T-helper 2 cell (primary cell): ENCODE results near the gene BCAP29.
A peak's percentile ranks its signal among the peaks of the same experiment; 100 is the strongest.
"Not testable (repeated sequence)": the region's sequence is repeated elsewhere in the genome, so short reads cannot be mapped to it uniquely, and the experiment has no call there.

Source experiments
- DNase-seq, 5 experiments: peaks; one replicate each; pipeline versions ENCODE4 v3.0.0 to v3.0.0-alpha.2; 2012 to 2022
- total RNA-seq, 2 donors: gene quantifications; one replicate each; lab custom pipeline; 2026; lab: John Stamatoyannopoulos, UW

BCAP29 gene
- total RNA-seq = 0.62 to 0.67 reads per million in 2 donors

- peak; percentile 46 to 85 (median 60) for DNase-seq
Measured at GRCh38 chr7:107579885-107580715, at the start of gene BCAP29. Gene BCAP29, plus strand, starts transcription at chr7:107580246. Its CDS starts 527 bp downstream, at chr7:107580773.

GRCh38 chr7:107530751-107531150 lies 49.3 kb upstream of the BCAP29 start:
- no peak for DNase-seq

DNA sequence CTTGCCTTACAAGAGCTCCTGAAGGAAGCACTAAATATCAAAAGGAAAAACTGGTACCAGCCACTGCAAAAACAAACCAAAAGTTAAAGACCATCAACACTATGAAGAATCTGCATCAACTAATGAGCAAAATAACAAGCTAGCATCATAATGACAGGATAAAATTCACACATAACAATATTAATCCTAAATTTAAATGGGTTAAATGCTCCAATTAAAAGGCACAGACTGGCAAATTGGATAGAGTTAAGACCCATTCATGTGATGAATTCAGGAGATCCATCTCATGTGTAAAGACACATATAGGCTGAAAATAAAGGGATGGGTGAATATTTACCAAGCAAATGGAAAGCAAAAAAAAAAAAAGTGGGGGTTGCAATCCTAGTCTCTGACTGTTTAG lies 45.9 kb upstream of the BCAP29 start:
- no peak for DNase-seq

- not testable (repeated sequence) for DNase-seq
Measured at GRCh38 chr7:107537228-107537627, 42.8 kb upstream of the BCAP29 start.

DNA sequence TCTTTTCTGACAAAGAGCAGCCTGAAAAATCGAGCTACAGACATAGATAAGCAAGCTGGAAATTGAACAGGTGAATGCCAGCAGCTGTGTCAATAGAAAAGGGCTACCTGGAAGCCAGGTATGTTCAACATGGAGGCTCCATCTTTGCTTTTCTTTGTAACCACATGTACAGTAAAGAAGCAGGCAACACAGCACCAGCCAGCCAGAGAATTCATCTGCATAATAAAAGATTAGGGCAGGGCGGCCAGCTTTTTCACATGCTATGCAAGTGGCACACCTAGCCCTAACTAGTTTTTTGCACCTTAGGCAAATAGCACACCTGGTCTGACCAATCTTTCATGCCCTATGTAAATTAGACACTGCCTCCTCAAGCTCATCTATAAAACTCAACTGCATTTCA lies 42.0 kb upstream of the BCAP29 start:
- DNase-seq = no peak

GRCh38 chr7:107543338-107543993 lies 36.6 kb upstream of the BCAP29 start:
- no peak for DNase-seq

DNA sequence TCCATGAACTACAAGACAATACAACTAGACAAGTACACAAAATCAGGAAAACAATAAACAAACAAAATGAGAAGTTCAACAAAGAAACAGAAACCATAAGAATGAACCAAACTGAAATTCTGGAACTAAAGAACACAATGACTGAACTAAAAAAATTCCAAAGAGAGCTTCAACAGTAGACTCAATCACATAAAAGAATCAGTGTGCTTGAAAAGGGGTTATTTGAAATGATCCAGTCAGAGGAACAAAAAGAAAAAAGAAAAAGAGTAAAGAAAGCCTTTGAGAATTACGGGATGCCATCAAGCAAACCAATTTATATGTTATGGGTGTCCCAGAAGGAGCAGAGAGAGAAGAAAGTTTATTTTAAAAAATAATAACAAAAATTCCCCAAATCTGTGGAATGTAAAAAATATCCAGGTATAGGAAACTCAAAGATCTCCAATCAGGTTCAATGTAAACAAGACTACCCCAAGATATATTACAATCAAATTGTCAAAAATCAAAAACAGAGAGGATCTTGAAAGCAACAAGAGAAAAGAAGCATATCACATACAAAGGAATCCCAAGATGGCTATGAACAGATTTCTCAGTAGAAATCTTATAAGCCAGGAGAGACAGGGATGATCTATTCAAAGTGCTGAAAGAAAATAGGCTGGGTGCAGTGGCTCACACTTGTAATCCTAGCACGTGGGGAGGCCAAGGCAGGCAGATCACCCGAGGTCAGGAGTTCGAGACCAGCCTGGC lies 35.0 kb upstream of the BCAP29 start:
- no peak for DNase-seq

- no peak for DNase-seq
Measured at GRCh38 chr7:107551936-107552335, 28.1 kb upstream of the BCAP29 start.

GRCh38 chr7:107555893-107556292 lies 24.2 kb upstream of the BCAP29 start:
- DNase-seq = peak in 1 of 5 experiments; percentile 54

DNA sequence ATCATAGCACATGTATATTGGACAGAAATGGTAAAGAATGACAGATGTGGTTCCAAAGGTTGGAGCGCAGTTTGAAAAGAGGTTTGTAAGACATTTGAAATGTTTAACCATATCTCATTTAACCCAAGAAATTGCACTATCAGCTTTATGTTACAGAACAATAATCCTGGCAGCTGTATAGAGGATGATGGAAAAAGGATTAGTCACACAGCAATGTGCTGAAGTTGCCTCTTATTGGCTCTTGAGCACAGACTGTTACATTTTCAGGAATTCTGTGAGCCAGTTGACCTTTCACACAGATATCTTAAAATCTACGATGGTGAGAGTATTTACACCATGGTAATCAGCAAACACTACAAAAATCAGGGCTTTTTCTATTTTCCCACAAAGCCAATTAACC lies 20.2 kb upstream of the BCAP29 start:
- DNase-seq = no peak

GRCh38 chr7:107560898-107561516 lies 19.0 kb upstream of the BCAP29 start:
- DNase-seq = peak in 3 of 5 experiments; percentile 17 to 82 (median 48)

DNA sequence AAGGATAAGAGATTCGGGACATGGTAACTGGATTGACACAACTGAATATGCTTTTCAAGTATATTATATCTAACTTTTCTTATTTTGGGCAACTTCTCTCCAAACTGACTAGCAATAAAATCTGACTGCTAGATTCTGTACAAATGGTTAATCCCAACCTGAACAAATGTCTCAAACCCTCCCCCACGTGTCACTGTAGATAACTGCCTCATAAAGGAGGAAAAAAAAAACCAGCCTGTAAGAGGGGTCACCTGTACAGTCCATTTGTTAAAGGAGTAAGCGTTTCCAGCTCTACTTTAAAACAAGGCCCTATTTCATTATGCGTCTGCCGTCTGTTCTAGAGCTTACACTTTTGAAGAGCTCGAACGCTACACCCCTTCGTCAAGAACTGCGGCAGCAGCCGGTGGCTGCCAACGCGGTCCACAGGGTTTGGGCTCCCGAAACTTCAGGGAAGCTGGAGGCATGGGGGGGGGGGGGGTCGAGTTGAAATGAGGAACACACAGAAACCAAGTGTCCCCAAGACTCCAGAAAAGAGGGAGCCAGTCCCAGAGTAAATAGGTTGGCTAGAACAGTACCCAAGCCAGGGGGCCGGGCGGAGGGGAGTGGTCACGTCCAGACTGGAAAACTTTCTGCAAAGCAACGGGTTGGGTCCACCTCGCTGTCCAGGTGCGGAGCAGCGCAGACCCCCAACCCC lies 16.8 kb upstream of the BCAP29 start:
- no peak for DNase-seq

GRCh38 chr7:107563775-107564552 lies 16.1 kb upstream of the BCAP29 start, which contains the start of the genes COG5 and DUS4L:
Gene COG5, minus strand, starts transcription at chr7:107563920. Its CDS starts 24 bp downstream, at chr7:107563896.
Gene DUS4L, plus strand, starts transcription at chr7:107563971. Its CDS starts 3,100 bp downstream, at chr7:107567071.
- DNase-seq = peak; percentile 65 to 88 (median 76)

DNA sequence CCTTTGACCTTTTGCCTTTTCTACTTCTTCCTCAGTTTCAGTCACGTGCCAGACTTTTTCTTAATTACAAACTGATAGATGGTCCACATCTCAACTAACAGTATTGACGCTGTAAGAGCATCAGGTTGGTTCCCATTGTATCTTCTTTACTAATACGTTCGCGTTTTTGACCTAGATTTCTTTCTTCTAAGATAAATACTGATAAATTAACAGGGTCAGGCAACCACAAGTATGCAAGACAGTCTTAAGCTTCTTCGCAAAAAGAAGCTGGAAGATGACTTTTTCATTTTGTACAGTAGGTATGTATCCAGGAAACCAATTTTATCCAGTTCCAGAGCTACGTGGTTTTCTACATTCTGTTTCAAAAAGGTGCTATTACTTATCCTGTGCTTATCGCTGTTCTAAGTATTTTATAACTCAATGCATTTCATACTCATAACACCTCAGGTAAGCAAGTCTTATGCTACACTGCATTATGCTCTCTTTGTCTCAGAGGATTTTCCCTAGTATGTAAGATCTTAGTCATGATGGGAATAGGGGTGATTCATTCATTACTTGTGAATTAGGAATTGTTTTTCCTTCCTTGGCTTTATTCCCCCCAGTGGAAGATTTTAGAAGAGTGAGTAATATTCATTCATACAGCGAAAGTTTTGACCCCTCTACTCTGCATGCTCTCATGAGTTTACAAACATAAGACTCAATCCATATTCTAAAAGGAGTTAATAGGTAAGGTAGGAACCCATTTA lies 15.3 kb upstream of the BCAP29 start:
- DNase-seq = no peak

GRCh38 chr7:107570298-107570697 lies 9.7 kb upstream of the BCAP29 start:
- DNase-seq = no peak

DNA sequence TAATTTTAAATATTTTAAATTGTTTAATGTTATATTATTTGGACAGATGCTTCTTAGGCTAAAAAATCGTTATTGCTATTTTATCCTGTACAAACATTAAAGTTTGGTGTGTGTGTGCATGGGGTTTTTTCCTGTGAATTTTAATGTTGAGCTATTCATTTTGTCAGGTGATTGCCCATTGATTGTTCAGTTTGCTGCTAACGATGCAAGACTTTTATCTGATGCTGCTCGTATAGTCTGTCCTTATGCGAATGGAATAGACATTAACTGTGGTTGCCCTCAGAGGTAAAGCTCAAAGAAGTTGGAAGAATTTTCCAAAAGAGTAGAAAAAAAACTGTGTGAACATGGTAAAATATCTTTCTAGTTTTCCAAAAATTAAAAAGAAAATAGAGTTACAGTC lies 6.5 kb upstream of the BCAP29 start:
- DNase-seq = no peak

DNA sequence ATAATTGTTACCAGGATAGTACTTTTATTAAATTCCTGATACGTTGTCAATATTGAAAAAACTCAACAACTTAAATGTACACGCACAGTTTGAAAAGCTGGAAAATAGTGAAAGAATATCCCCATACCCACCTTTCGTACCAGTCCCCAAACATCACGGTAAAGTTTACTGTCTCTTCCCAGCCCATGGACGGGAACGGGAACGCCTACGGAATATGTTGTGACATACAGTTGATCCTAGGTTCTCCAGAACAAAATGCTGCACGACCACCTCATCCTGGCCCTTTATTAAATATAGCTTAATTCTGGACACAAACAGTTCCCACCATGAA lies 527 bp upstream of the BCAP29 start:
- DNase-seq = no peak

DNA sequence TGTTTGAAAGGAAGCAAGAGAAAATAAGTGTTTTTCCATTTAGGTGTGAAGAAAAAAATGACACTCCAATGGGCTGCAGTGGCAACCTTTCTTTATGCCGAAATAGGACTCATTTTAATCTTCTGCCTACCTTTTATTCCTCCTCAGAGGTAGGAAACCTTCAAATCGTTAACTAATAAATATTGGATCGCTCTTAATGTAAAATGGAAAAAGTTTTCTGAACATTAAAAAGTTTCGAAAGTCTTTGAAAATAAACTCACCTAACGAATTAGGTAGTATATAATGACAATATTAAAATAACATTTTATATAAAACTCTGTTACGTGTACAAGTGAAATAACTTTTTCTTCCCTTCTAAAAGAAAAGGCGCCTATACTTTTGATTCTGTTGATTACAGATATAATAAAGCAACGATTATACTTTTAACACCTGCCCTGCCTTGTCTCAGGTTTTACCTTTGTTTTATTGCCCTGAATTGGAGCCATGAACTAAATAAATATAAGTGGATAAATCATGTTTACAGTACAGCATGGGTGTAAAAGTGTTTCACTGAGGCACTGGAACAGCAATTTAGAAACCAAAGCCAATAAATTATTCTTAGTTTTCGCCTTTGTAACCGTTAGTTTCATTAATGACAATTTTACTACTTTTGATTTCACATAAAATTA lies 804 bp downstream of the BCAP29 start:
- no peak for DNase-seq

- no peak for DNase-seq
Measured at GRCh38 chr7:107581387-107582013, 1.5 kb downstream of the BCAP29 start.
